Body of pancreas (tissue), 4 donors: ENCODE results near the gene UTF1.
A peak's percentile ranks its signal among the peaks of the same experiment; 100 is the strongest.

Experiments used
- POLR2A ChIP-seq, 3 donors: fragments of 450-650 bp; IDR thresholded peaks; one replicate each; pipeline ENCODE4 v1.6.1; 2016; ENCODE audit warnings: antibody characterized with exemption in 3 of 3, mild to moderate bottlenecking in 2 of 3
- TF ChIP-seq, protein P1 (sequence below), 7 experiments: fragments of 450-650 bp in 4 of 7; fragments of 200-600 bp in 3 of 7; sonication (generic) in 3 of 7; IDR thresholded peaks; one replicate each; pipeline ENCODE4 v1.5.1; 2016 to 2019; ENCODE audit warnings: antibody characterized with exemption in 7 of 7

DNA sequence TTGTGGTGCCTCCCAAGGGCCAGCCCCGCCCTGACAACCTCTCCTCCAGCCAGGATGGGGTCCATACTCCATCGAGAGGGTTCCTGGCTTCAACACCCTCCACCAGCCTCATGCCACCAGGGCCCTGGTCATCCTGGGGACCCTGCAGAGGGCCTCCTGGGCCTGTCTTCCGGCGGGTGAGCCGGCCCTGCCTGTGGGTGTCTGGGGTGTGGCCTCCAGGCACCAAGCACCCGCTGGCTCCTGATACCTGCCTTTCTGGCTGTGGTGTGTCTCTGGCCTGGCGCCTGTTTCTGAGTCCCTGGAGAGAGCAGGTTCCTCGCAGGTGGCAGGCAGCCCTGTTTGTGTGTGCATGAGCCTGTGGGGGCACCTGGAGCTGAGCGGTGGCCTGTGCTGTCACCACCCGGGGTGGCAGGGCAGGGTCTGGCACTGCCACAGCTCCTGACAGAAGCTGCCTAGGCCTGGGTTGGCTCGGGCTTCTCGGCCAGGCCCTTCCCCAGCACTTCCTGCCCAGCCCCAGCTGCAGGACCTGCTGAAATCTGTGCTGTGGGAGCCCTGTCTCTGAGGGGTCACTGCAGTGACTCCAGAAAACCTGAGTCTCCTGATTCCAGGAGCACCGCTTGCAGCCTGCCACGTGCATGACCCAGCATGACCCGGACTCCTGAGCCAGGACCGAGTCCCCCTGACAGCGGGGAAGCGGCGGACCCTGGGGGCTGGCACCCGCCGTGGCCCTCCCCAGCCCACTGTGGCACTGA, 28.2 kb downstream of the UTF1 start:
- TF ChIP-seq, protein P1, sequence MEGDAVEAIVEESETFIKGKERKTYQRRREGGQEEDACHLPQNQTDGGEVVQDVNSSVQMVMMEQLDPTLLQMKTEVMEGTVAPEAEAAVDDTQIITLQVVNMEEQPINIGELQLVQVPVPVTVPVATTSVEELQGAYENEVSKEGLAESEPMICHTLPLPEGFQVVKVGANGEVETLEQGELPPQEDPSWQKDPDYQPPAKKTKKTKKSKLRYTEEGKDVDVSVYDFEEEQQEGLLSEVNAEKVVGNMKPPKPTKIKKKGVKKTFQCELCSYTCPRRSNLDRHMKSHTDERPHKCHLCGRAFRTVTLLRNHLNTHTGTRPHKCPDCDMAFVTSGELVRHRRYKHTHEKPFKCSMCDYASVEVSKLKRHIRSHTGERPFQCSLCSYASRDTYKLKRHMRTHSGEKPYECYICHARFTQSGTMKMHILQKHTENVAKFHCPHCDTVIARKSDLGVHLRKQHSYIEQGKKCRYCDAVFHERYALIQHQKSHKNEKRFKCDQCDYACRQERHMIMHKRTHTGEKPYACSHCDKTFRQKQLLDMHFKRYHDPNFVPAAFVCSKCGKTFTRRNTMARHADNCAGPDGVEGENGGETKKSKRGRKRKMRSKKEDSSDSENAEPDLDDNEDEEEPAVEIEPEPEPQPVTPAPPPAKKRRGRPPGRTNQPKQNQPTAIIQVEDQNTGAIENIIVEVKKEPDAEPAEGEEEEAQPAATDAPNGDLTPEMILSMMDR (IDR thresholded peaks at IDR 0.05), result no peak
- TF ChIP-seq POLR2A (IDR thresholded peaks at IDR 0.05), result peak in 1 of 3 donors; percentile 13
